HCT116 (cell line): ENCODE data around the gene INPP4A. TPM values are rescaled to one million over a fixed set of nuclear protein-coding genes. Genes with fewer than 3 reads are reported as not detected.

ENCODE experiments used
- ATAC-seq: fragments of 200-7000 bp; cut with Tn5 transposase; 2 replicates; pipeline ENCODE4 v1.9.1; 2020; ENCODE audit warnings: mild to moderate bottlenecking, moderate library complexity
- BruUV-seq: library from RNA; stranded (reverse); fragments of 400-500 nt; replicated peaks from 2 replicates; lab custom pipeline; 2021; lab: Mats Ljungman, UMichigan
- CTCF ChIA-PET: fragments of 300-600 bp; sonication (Branson Sonifier 250); formaldehyde crosslinking; loops from one replicate; lab custom pipeline; 2021; ENCODE audit warnings: antibody characterized with exemption; lab: Charles Lee
- POLR2A ChIA-PET: fragments of 300-600, 350-600 bp; sonication (Branson Sonifier 250); formaldehyde crosslinking; loops from one replicate; lab custom pipeline; 2021; ENCODE audit warnings: antibody characterized with exemption; lab: Charles Lee
- RAD21 ChIA-PET, 2 experiments: fragments of 300-600 bp; sonication (Branson Sonifier 250); formaldehyde crosslinking; loops; one replicate each; lab custom pipeline; 2023; ENCODE audit warnings: low total read pairs in 2 of 2; ENCODE audit not compliant: uncharacterized antibody in 2 of 2, unreplicated experiment in 2 of 2, low non-redundant PET in 1 of 2; lab: Charles Lee
- DNase-seq: peaks from one replicate; pipeline ENCODE4 v3.0.0-alpha.2; 2010; ENCODE audit warnings: low read depth, low spot score
- H2AFZ ChIP-seq: fragments of 200-600 bp; shearing (Covaris generic), sonication (generic); 2 replicates; pipeline ENCODE4 v1.6.1; 2017; ENCODE audit warnings: low read depth, mixed run types, mixed read lengths, antibody characterized with exemption, low read length; ENCODE audit not compliant: poor library complexity, severe bottlenecking
- H3K27ac ChIP-seq: 2 replicates; pipeline ENCODE4 v1.5.1; 2012; ENCODE audit warnings: low read depth, low read length
- H3K27me3 ChIP-seq: fragments of 200-600 bp; sonication (generic); 2 replicates; pipeline ENCODE4 v1.6.1; 2016; ENCODE audit warnings: mixed run types, low read length, mixed read lengths; ENCODE audit not compliant: insufficient read depth
- H3K36me3 ChIP-seq, 2 experiments: fragments of 200-500 bp in 1 of 2; fragments of 200-600 bp in 1 of 2; sonication (Bioruptor generic) in 1 of 2; sonication (generic) in 1 of 2; 2 replicates each; pipeline versions ENCODE4 v1.5.1 to v1.6.1; 2014 to 2016; ENCODE audit warnings: low read length in 2 of 2, inconsistent platforms in 1 of 2, mixed read lengths in 1 of 2, mixed run types in 1 of 2; ENCODE audit not compliant: insufficient read depth in 2 of 2, control insufficient read depth in 1 of 2
- H3K4me1 ChIP-seq, 2 experiments: fragments of 200-600 bp in 1 of 2; sonication (generic) in 1 of 2; 2 replicates each; pipeline versions ENCODE4 v1.5.1 to v1.6.1; 2012 to 2017; ENCODE audit warnings: low read length in 2 of 2, inconsistent platforms in 1 of 2, mild to moderate bottlenecking in 1 of 2, mixed read lengths in 1 of 2, mixed run types in 1 of 2, moderate library complexity in 1 of 2; ENCODE audit not compliant: insufficient read depth in 2 of 2, control insufficient read depth in 1 of 2
- H3K4me2 ChIP-seq: fragments of 200-600 bp; sonication (generic); 2 replicates; pipeline ENCODE4 v1.6.1; 2017; ENCODE audit warnings: mixed run types, low read length, mixed read lengths
- H3K4me3 ChIP-seq, 2 experiments: fragments of 200-600 bp in 1 of 2; sonication (generic) in 1 of 2; replicated peaks in 1 of 2; 2 replicates each; pipeline ENCODE4 v1.5.1; 2011 to 2016; ENCODE audit warnings: low read length in 2 of 2, control low read depth in 1 of 2, low read depth in 1 of 2, mild to moderate bottlenecking in 1 of 2, mixed read lengths in 1 of 2, mixed run types in 1 of 2
- H3K79me2 ChIP-seq: fragments of 200-600 bp; sonication (generic); 2 replicates; pipeline ENCODE4 v1.6.1; 2017; ENCODE audit warnings: mild to moderate bottlenecking, mixed run types, low read length, moderate library complexity, mixed read lengths; ENCODE audit not compliant: insufficient read depth
- H3K9ac ChIP-seq: fragments of 200-600 bp; sonication (generic); 2 replicates; pipeline ENCODE4 v1.6.1; 2016; ENCODE audit warnings: low read length, mixed read lengths
- H3K9me2 ChIP-seq: fragments of 200-600 bp; sonication (generic), shearing (Covaris generic); 2 replicates; pipeline ENCODE4 v1.6.1; 2017; ENCODE audit warnings: mixed run types, mild to moderate bottlenecking, moderate library complexity; ENCODE audit not compliant: insufficient read depth
- H3K9me3 ChIP-seq, 2 experiments: fragments of 200-500 bp in 1 of 2; fragments of 200-600 bp in 1 of 2; sonication (Bioruptor generic) in 1 of 2; sonication (generic) in 1 of 2; 2 replicates each; pipeline ENCODE4 v1.6.1; 2014 to 2017; ENCODE audit warnings: low read length in 2 of 2, mixed read lengths in 2 of 2, inconsistent platforms in 1 of 2, low read depth in 1 of 2, mild to moderate bottlenecking in 1 of 2, mixed run types in 1 of 2, moderate library complexity in 1 of 2; ENCODE audit not compliant: control insufficient read depth in 1 of 2, insufficient read depth in 1 of 2
- H4K20me1 ChIP-seq: fragments of 200-600 bp; sonication (generic), shearing (Covaris generic); 2 replicates; pipeline ENCODE4 v1.6.1; 2017; ENCODE audit warnings: mixed run types, mild to moderate bottlenecking, moderate library complexity; ENCODE audit not compliant: insufficient read depth
- EZH2 ChIP-seq: fragments of 200-600 bp; sonication (generic); IDR thresholded peaks from 2 replicates; pipeline ENCODE4 v1.6.1; 2017; ENCODE audit warnings: antibody characterized with exemption, mixed run types
- EZH2phosphoT487 ChIP-seq: fragments of 200-600 bp; IDR thresholded peaks from 2 replicates; pipeline ENCODE4 v1.6.1; 2018; ENCODE audit warnings: antibody characterized with exemption, borderline replicate concordance
- FOSL1 ChIP-seq: IDR thresholded peaks from 2 replicates; pipeline ENCODE4 v1.6.1; 2012; ENCODE audit warnings: low read depth
- MAX ChIP-seq: IDR thresholded peaks from 2 replicates; pipeline ENCODE4 v1.6.1; 2012
- POLR2AphosphoS5 ChIP-seq: IDR thresholded peaks from 2 replicates; pipeline ENCODE4 v1.6.1; 2011; ENCODE audit warnings: mild to moderate bottlenecking, low read depth, low read length, moderate library complexity
- REST ChIP-seq: IDR thresholded peaks from 2 replicates; pipeline ENCODE4 v1.6.1; 2012; ENCODE audit warnings: low read depth
- SIN3A ChIP-seq: IDR thresholded peaks from 2 replicates; pipeline ENCODE4 v1.6.1; 2012; ENCODE audit warnings: low read depth
- TCF7L2 ChIP-seq: IDR thresholded peaks from 2 replicates; pipeline ENCODE4 v1.7.0; 2011; ENCODE audit warnings: borderline replicate concordance, inconsistent platforms; ENCODE audit not compliant: insufficient read depth, insufficient read length; ENCODE audit errors: extremely low read depth
- YY1 ChIP-seq: IDR thresholded peaks from 2 replicates; pipeline ENCODE4 v1.6.1; 2011; ENCODE audit warnings: low read length, low read depth, moderate library complexity, mild to moderate bottlenecking; ENCODE audit not compliant: insufficient replicate concordance; ENCODE audit errors: extremely low read depth
- intact Hi-C: fragments of 100-400 bp; cut with micrococcal nuclease; formaldehyde crosslinking; loops from 2 replicates; pipeline ENCODE4 v1.10.0; 2022
- total RNA-seq: library from RNA; stranded (reverse); gene quantifications from one replicate; pipeline ENCODE4 v1.2.1, GENCODE V29; 2021; ENCODE audit not compliant: unreplicated experiment

Gene INPP4A
- total RNA-seq, 1 experiment from 2014 or later, result 18.5 TPM

GRCh38 chr2:98408155-98408554 lies 36.5 kb upstream of the INPP4A start:
- peaks cover 0 to 3% of the 10 kb centered on the region in 2 experiments; a peak in 1 of 4 replicates for H3K4me1 ChIP-seq
- TF ChIP-seq FOSL1 (no peak), REST (no peak), YY1 (no peak), SIN3A (no peak), EZH2phosphoT487 (no peak), POLR2AphosphoS5 (no peak), EZH2 (no peak), TCF7L2 (no peak), MAX (no peak)
- no peak overlapping the region for H3K9ac ChIP-seq
- no peak for DNase-seq
- no peak for ATAC-seq
- no peak overlapping the region for H3K4me3 ChIP-seq
- H3K4me2 ChIP-seq, result no peak overlapping the region
- no peak overlapping the region for H2AFZ ChIP-seq
- H3K36me3 ChIP-seq, result no peaks in the 10 kb centered on the region
- intact Hi-C loops, result no loop called here
- H3K9me2 ChIP-seq, result no peaks in the 10 kb centered on the region
- POLR2A ChIA-PET, result no interaction called here
- no peaks in the 10 kb centered on the region for H3K79me2 ChIP-seq
- RAD21 ChIA-PET, result no interaction called here
- H3K27ac ChIP-seq, result no peak overlapping the region
- H3K9me3 ChIP-seq, result no peaks in the 10 kb centered on the region
- BruUV-seq, result no TSS peak
- H4K20me1 ChIP-seq, result no peaks in the 10 kb centered on the region
- CTCF ChIA-PET, result no interaction called here
- H3K27me3 ChIP-seq, result no peaks in the 10 kb centered on the region
